ENCODE data around the gene MAMLD1.

GRCh38 chrX:150508451-150509367, 145.6 kb downstream of the MAMLD1 start:
- TF ChIP-seq CTCF (IDR thresholded peaks at IDR 0.05) (no peak), POLR2A (IDR thresholded peaks at IDR 0.05) (no peak)

All from Peyer's patch (tissue), 4 donors.